WI38 (cell line): Measurements from ENCODE around the gene SEMA3G.

Source experiments
- H3K4me3 ChIP-seq: 2 replicates; pipeline ENCODE4 v1.5.1; 2011; ENCODE audit warnings: low read depth, mild to moderate bottlenecking, control low read depth, low read length
- CTCF ChIP-seq: IDR thresholded peaks from 2 replicates; pipeline ENCODE4 v1.5.1; 2012; ENCODE audit warnings: low read depth, mild to moderate bottlenecking, control low read depth, low read length

Gene SEMA3G

GRCh38 chr3:52383446-52383845, 61.5 kb downstream of the SEMA3G start:
- TF ChIP-seq CTCF: no peak
- H3K4me3 ChIP-seq: no peak overlapping the region
